GM12891 (cell line): Measurements from ENCODE around the gene CDK10.
"Not testable (repeated sequence)": the region's sequence is repeated elsewhere in the genome, so short reads cannot be mapped to it uniquely, and the experiment has no call there.

Experiments used
- DNase-seq: peaks from one replicate; pipeline ENCODE4 v3.0.0; 2011; ENCODE audit warnings: low spot score; ENCODE audit not compliant: insufficient read length
- FAIRE-seq: peaks from 2 replicates; lab custom pipeline; 2011; peaks lifted over from hg19 to GRCh38; lab: Jason Lieb, UNC
- PAX5 ChIP-seq: IDR thresholded peaks from 2 replicates; pipeline ENCODE4 v1.6.1; 2011; ENCODE audit warnings: low read length, moderate library complexity, mild to moderate bottlenecking; ENCODE audit not compliant: insufficient read depth, severe bottlenecking
- POLR2A ChIP-seq: IDR thresholded peaks from 2 replicates; pipeline ENCODE4 v1.6.1; 2011; ENCODE audit warnings: low read depth, low read length, control low read depth
- POLR2AphosphoS5 ChIP-seq: IDR thresholded peaks from 2 replicates; pipeline ENCODE4 v1.6.1; 2011; ENCODE audit warnings: low read depth, low read length, control low read depth
- POU2F2 ChIP-seq: IDR thresholded peaks from 2 replicates; pipeline ENCODE4 v1.6.1; 2011; ENCODE audit warnings: low read depth, mild to moderate bottlenecking, control low read depth, low read length, moderate library complexity
- SPI1 ChIP-seq: IDR thresholded peaks from 2 replicates; pipeline ENCODE4 v1.6.1; 2011; ENCODE audit warnings: low read depth, low read length, control low read depth
- TAF1 ChIP-seq: IDR thresholded peaks from 2 replicates; pipeline ENCODE4 v1.6.1; 2011; ENCODE audit warnings: low read depth, low read length, control low read depth

Gene CDK10

GRCh38 chr16:89689142-89689541 lies 2.7 kb downstream of the CDK10 start:
- DNase-seq, result no peak
- TF ChIP-seq POLR2AphosphoS5, result no peak
- TF ChIP-seq POLR2A, result no peak
- TF ChIP-seq TAF1, result no peak
- TF ChIP-seq POU2F2, result no peak
- no peak for TF ChIP-seq PAX5
- TF ChIP-seq SPI1, result no peak
- no peak for FAIRE-seq

- DNase-seq, FAIRE-seq: not testable (repeated sequence)
Measured at GRCh38 chr16:89689621-89690020, 3.1 kb downstream of the CDK10 start.

GRCh38 chr16:89690392-89690901 lies 4.0 kb downstream of the CDK10 start:
- DNase-seq (no peak), FAIRE-seq (no peak)
- no peak for TF ChIP-seq SPI1
- TF ChIP-seq POU2F2, result no peak
- no peak for TF ChIP-seq PAX5
- TF ChIP-seq POLR2AphosphoS5, result no peak
- TF ChIP-seq POLR2A, result no peak
- TF ChIP-seq TAF1, result no peak

DNA sequence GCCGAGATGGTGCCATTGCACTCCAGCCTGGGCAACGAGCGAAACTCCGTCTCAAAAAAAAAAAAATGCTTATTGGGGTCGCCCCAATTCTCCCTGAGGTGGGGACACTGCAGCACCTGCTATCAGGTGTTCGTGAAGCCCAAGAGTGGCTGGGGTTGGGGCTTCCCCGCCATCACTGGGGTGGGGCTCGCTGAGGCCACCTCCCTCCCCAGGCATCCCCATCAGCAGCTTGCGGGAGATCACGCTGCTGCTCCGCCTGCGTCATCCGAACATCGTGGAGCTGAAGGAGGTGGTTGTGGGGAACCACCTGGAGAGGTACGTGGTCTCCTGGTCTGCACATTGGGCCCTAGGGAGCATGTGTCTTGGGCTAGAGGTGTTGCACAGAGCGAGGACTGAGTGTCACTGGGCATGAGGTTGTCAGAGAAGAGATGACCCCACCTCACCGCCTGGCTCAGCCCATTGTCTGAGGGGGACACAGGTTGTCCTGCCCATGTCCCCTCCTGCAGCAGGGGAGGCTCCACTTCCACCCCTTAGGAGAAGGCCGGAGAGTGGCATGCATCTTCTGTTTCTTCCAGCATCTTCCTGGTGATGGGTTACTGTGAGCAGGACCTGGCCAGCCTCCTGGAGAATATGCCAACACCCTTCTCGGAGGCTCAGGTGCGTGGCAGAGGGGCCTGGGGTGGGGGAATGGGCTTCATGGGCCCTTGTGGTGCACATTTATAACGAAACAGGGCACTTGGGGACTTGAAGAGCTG lies 4.9 kb downstream of the CDK10 start:
- TF ChIP-seq SPI1 (no peak), TAF1 (no peak), POU2F2 (no peak), PAX5 (no peak), POLR2AphosphoS5 (no peak), POLR2A (no peak)
- peak; percentile 20 for FAIRE-seq
- no peak for DNase-seq

DNA sequence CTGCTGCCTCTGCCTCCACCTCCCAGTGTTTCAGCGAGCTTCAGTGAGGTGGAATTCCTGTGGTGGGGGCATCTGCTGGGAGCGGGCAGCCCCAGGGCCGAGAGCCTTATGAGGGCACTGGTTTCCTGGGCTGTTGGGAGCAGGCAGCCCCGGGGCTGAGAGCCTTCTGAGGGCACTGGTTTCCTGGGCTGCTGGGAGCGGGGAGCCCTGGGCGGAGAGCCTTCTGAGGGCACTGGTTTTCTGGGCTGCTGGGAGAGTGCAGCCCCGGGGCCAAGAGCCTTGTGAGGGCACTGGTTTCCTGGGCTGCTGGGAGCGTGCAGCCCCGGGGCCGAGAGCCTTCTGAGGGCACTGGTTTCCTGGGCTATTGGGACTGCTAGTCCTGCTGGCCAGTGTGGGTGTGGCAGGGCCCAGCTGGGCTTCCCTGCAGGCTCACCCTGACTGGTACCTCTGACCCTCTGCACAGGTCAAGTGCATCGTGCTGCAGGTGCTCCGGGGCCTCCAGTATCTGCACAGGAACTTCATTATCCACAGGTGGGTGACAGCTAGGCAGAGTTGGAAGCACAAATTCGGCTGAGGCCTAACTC lies 5.6 kb downstream of the CDK10 start:
- DNase-seq, result no peak
- no peak for FAIRE-seq
- TF ChIP-seq TAF1 (no peak), POLR2AphosphoS5 (no peak), PAX5 (no peak), POLR2A (no peak), SPI1 (no peak), POU2F2 (no peak)

DNA sequence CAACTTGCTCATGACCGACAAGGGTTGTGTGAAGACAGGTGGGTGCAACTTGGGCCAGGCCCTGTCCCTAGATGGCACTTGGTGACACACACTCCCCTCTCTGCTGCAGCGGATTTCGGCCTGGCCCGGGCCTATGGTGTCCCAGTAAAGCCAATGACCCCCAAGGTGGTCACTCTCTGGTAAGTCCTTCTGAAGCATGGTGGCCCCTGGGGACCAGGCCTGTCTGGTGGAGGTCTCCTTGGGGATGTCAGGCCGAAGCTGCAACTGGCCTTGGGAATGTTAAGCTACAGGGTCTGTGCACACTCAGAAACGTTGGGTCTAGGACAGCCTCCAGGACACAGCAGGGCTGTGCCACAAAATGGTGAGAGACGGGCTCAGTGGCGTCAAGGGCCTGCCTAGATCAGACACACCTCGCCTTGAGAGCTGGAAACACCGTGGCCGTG lies 6.8 kb downstream of the CDK10 start:
- TF ChIP-seq POU2F2 (no peak), SPI1 (no peak), POLR2AphosphoS5 (no peak), POLR2A (no peak), PAX5 (no peak), TAF1 (no peak)
- FAIRE-seq, result no peak

DNA sequence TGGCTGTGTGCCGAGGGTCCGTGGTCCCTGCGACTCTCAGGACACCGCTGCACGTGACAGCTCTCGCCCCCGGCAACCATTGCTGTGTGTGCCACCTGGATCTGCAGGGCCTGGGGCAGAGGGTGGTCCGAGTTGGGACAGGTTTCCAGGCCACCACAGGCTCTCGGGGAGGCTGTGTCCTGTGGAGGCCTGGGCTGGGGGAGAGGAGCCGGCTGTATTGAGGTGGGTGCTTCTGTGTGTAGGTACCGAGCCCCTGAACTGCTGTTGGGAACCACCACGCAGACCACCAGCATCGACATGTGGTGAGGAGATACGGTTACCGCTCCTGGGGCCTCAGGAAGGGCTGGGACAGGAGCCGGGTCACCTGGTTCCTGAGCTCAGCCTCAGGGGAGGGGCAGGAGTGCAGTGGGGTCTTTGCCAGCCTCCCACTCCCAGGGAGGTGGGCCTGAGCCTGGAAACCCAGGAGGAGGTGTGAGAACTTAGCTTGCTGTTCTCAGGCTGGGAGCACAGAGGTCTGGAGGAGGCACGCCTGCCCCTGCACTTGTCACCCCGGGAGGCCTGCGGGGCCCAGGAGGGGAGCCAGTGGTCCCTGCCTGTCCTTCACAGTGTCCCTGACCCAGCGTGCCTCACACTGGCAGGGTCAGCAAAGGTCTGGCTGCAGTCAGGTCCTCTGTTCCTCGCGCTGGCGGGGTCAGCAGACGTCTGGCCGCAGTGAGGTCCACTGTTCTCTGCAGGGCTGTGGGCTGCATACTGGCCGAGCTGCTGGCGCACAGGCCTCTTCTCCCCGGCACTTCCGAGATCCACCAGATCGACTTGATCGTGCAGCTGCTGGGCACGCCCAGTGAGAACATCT lies 7.7 kb downstream of the CDK10 start:
- no peak for TF ChIP-seq POU2F2
- no peak for TF ChIP-seq POLR2AphosphoS5
- TF ChIP-seq POLR2A, result no peak
- no peak for TF ChIP-seq TAF1
- TF ChIP-seq PAX5, result no peak
- no peak for TF ChIP-seq SPI1
- DNase-seq, result no peak
- no peak for FAIRE-seq

More for the DNA sequence above, 6.8 kb downstream of the CDK10 start:
- DNase-seq, result no peak

DNA sequence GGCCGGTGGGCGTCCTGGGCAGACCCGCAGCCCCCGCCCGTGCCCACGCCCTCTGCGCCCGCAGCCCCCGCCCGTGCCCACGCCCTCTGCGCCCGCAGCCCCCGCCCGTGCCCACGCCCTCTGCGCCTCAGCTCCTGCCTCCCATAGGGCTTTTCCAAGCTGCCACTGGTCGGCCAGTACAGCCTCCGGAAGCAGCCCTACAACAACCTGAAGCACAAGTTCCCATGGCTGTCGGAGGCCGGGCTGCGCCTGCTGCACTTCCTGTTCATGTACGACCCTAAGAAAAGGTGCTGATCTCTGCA lies 8.2 kb downstream of the CDK10 start:
- not testable (repeated sequence) for FAIRE-seq, DNase-seq

GRCh38 chr16:89695086-89695874 lies 8.8 kb downstream of the CDK10 start:
- TF ChIP-seq POLR2A (no peak), SPI1 (no peak), TAF1 (no peak), PAX5 (no peak), POU2F2 (no peak), POLR2AphosphoS5 (no peak)
- DNase-seq (no peak), FAIRE-seq (no peak)
